Prostate gland (tissue), 2 donors: ENCODE measurements around the gene AGPAT4. TPM values are rescaled to one million over a fixed set of nuclear protein-coding genes. Genes with fewer than 3 reads are reported as not detected.

Experiments used
- DNase-seq: peaks from one replicate; pipeline ENCODE4 v3.0.0-alpha.2; 2019; ENCODE audit warnings: low spot score
- H3K27ac ChIP-seq, 2 donors: fragments of 200-600 bp; sonication (generic); 2 replicates each; pipeline ENCODE4 v1.5.1; 2017 to 2019
- H3K27me3 ChIP-seq: fragments of 200-600 bp; sonication (generic); replicated peaks from 2 replicates; pipeline ENCODE4 v1.5.1; 2019; ENCODE audit not compliant: insufficient read depth
- H3K36me3 ChIP-seq, 2 donors: fragments of 200-600 bp; sonication (generic); 1 replicate in 1 of 2; 2 replicates in 1 of 2; pipeline versions ENCODE4 v1.5.1 to v1.8.1; 2017 to 2019
- H3K4me1 ChIP-seq: fragments of 200-600 bp; sonication (generic); replicated peaks from 2 replicates; pipeline ENCODE4 v1.5.1; 2019
- H3K4me3 ChIP-seq, 2 donors: fragments of 200-600 bp; sonication (generic); 2 replicates each; pipeline ENCODE4 v1.5.1; 2017 to 2019
- H3K9me3 ChIP-seq: fragments of 200-600 bp; sonication (generic); 2 replicates; pipeline ENCODE4 v1.5.1; 2017
- CTCF ChIP-seq, 4 experiments: fragments of 200-600 bp in 2 of 4; fragments of 450-650 bp in 2 of 4; sonication (generic) in 2 of 4; IDR thresholded peaks; 1 replicate in 3 of 4; 2 replicates in 1 of 4; pipeline ENCODE4 v1.5.1; 2016 to 2019; ENCODE audit warnings: antibody characterized with exemption in 4 of 4, mild to moderate bottlenecking in 2 of 4, moderate library complexity in 2 of 4
- POLR2A ChIP-seq: fragments of 450-650 bp; IDR thresholded peaks from one replicate; pipeline ENCODE4 v1.6.1; 2016; ENCODE audit warnings: antibody characterized with exemption, mild to moderate bottlenecking
- POLR2AphosphoS5 ChIP-seq: sonication (generic); formaldehyde crosslinking; IDR thresholded peaks from one replicate; pipeline ENCODE4 v1.6.1; 2017; ENCODE audit warnings: antibody characterized with exemption
- WGBS: methylation state at CpG from one replicate; pipeline ENCODE4 v1.1.5; 2018; 5-methylcytosine and 5-hydroxymethylcytosine counted together
- intact Hi-C: fragments of 100-400 bp; cut with DNase I; formaldehyde crosslinking; loops from one replicate; pipeline ENCODE4 v1.14.2; 2022
- total RNA-seq, 2 donors: library from RNA; depleted of rRNA; stranded (reverse); fragments of >200 nt; gene quantifications; one replicate each; pipeline ENCODE4 v1.1.0, GENCODE V29; 2016

AGPAT4 gene
- total RNA-seq, 2 donors from 2014 or later = 1.7 to 4.2 TPM

- Histone ChIP-seq H3K36me3 (no peaks in the 10 kb centered on the region), H3K27me3 (no peaks in the 10 kb centered on the region), H3K4me3 (no peak overlapping the region), H3K27ac (no peak overlapping the region), H3K9me3 (no peaks in the 10 kb centered on the region), H3K4me1 (no peaks in the 10 kb centered on the region)
- TF ChIP-seq POLR2AphosphoS5 = no peak
- TF ChIP-seq CTCF (IDR thresholded peaks at IDR 0.05) = no peak
- no peak for TF ChIP-seq POLR2A
- DNase-seq = no peak
- 93% methylated on average over 13 of the region's 13 CpGs for WGBS
- intact Hi-C loops = no loop called here
Observed at GRCh38 chr6:161256407-161256806, 17.5 kb downstream of the AGPAT4 start.

GRCh38 chr6:161255518-161255917 is 18.3 kb downstream of the AGPAT4 start:
- WGBS = 98% methylated on average over 6 of the region's 6 CpGs
- Histone ChIP-seq H3K4me1 (no peaks in the 10 kb centered on the region), H3K9me3 (no peaks in the 10 kb centered on the region), H3K27ac (no peak overlapping the region), H3K4me3 (no peak overlapping the region), H3K36me3 (no peaks in the 10 kb centered on the region), H3K27me3 (no peaks in the 10 kb centered on the region)
- DNase-seq = no peak
- intact Hi-C loops = no loop called here
- TF ChIP-seq CTCF (IDR thresholded peaks at IDR 0.05) = no peak
- TF ChIP-seq POLR2A = no peak
- TF ChIP-seq POLR2AphosphoS5 = no peak

GRCh38 chr6:161254464-161255253 is 19.2 kb downstream of the AGPAT4 start:
- DNase-seq = no peak
- Histone ChIP-seq H3K36me3 (no peaks in the 10 kb centered on the region), H3K27ac (no peak overlapping the region), H3K9me3 (no peaks in the 10 kb centered on the region), H3K27me3 (no peaks in the 10 kb centered on the region), H3K4me1 (no peaks in the 10 kb centered on the region), H3K4me3 (no peak overlapping the region)
- no peak for TF ChIP-seq POLR2A
- TF ChIP-seq CTCF (IDR thresholded peaks at IDR 0.05) = no peak
- TF ChIP-seq POLR2AphosphoS5 = no peak
- intact Hi-C loops = no loop called here
- WGBS = 66% methylated on average over 17 of the region's 17 CpGs

GRCh38 chr6:161254126-161254463 is 19.8 kb downstream of the AGPAT4 start:
- TF ChIP-seq CTCF (IDR thresholded peaks at IDR 0.05) (no peak), POLR2AphosphoS5 (no peak), POLR2A (no peak)
- Histone ChIP-seq H3K4me1 (no peaks in the 10 kb centered on the region), H3K4me3 (no peak overlapping the region), H3K9me3 (no peaks in the 10 kb centered on the region), H3K36me3 (no peaks in the 10 kb centered on the region), H3K27ac (no peak overlapping the region), H3K27me3 (no peaks in the 10 kb centered on the region)
- intact Hi-C loops = no loop called here
- DNase-seq = no peak

GRCh38 chr6:161251345-161251744 is 22.5 kb downstream of the AGPAT4 start:
- intact Hi-C loops = no loop called here
- Histone ChIP-seq H3K4me1 (no peaks in the 10 kb centered on the region), H3K27ac (no peak overlapping the region), H3K27me3 (no peaks in the 10 kb centered on the region), H3K9me3 (no peaks in the 10 kb centered on the region), H3K36me3 (no peaks in the 10 kb centered on the region), H3K4me3 (no peak overlapping the region)
- WGBS = 97% methylated on average over 8 of the region's 8 CpGs
- no peak for DNase-seq
- TF ChIP-seq POLR2AphosphoS5 (no peak), POLR2A (no peak), CTCF (IDR thresholded peaks at IDR 0.05) (no peak)
